Dermis microvascular lymphatic vessel endothelial cell (primary cell): Measurements from ENCODE around the gene SLC9A3. TPM values are rescaled to one million over a fixed set of nuclear protein-coding genes. Genes with fewer than 3 reads are reported as not detected.
"Not testable (repeated sequence)": the region's sequence is repeated elsewhere in the genome, so short reads cannot be mapped to it uniquely, and the experiment has no call there.

Experiments used
- DNase-seq, 2 donors: peaks; one replicate each; pipeline versions ENCODE4 v3.0.0 to v3.0.0-alpha.2; 2010; ENCODE audit warnings: low read depth in 2 of 2
- total RNA-seq: library from RNA; depleted of rRNA; stranded (reverse); fragments of >200 nt; gene quantifications from 2 replicates; pipeline ENCODE4 v1.2.1, GENCODE V29; 2014

Gene SLC9A3
- total RNA-seq, 1 donor from 2014 or later = 0.51 TPM

DNA sequence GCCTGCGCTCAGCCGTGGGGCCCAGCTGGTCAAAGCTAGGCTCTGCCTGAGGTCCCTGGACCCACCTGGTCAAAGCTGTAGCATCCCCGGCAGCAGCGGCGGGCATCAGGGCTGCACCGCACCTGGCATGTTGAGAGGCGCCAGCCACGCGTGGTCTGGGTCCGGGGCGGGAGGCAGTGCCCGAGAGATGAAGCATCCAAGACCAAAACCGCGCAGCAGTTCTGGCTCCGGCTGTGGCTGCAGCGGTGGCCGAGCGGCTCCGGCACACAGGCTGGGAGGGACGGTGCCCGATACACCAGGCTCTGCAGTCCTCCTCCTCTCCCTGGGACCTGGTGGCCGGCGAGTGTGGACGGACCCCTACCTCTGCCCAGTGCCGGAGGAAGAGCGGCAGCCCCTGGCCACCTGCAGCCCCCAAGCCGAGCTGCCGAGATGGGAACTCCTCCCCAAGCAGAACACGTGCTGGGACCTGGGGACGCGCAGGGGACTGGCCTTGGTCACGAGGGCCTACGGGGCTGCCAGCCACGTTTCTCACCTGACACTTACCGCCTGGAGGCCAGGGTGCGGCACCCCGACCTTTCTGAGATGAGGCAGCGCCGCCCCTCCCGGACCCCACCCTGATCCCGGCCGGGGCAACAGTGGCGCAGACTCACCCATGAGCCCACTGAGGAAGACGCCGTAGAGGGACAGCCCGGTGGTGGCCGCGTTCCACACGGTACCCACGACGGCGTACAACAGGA lies 33.0 kb downstream of the SLC9A3 start:
- no peak for DNase-seq

DNA sequence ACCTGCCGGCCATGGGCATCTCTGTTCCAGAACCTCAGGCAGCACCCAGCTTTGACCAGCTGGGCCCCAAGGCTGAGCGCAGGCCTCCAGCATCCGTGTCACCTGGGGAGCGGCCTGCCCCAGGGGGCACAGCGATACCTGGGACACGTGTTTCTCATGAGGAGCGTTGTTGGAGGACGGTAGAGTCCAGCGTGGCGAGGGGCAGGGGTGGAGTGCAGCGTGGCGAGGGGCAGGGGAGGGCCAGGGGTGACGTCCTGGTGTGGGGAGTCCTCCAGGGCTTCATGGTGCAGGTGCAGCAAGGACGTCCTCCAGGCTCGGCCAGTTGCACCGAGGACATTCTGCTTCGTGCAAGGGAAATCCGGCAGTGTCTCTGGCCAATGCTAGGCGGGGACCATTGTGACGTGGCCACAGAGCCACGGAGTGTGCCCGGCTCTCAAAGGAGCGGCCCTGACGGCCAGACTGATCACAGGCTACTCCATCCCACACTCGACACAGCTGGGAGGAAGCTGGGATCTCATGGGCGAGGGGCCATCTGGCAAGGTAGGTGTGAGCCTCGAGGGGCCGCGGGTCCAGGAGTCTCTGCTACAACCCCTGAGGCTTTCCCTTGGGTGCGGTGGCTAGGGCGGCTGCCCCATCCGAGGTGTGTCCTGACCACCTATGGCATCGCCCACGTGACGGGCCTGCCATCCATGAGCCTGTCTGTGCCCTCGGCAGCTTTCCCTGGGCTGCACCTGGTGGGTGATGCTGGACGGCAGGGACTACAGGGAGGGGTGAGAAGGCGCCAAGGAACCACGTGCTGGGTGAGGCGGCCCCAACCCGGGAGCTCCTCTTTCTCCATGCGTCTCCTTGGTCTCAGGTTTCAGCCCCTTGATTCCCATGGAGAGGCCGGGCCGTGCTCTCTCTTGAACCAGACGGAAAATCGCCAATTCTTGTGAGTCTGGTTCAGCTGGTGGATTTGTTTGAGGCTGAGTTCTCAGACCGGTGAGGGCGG lies 33.8 kb downstream of the SLC9A3 start:
- no peak for DNase-seq

DNA sequence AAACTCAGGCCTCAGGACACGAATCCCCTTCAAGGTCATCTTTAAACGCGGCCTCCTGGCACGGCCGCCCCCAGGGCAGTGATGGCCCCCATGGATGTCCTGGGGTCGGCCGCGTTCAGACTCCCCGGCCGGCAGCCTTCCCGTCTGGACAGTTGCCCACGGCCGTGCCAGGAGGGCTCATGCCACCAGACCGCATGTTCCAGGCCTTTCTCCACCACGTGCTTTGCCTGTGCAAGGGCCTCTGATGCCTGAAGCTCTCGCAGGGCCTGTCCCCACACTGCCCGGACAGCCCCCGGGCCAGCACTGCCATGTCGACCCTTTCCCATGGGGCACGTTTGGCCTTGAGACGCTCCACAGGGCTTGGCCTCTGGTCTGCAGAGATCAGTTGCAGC lies 34.6 kb downstream of the SLC9A3 start:
- DNase-seq = no peak

DNA sequence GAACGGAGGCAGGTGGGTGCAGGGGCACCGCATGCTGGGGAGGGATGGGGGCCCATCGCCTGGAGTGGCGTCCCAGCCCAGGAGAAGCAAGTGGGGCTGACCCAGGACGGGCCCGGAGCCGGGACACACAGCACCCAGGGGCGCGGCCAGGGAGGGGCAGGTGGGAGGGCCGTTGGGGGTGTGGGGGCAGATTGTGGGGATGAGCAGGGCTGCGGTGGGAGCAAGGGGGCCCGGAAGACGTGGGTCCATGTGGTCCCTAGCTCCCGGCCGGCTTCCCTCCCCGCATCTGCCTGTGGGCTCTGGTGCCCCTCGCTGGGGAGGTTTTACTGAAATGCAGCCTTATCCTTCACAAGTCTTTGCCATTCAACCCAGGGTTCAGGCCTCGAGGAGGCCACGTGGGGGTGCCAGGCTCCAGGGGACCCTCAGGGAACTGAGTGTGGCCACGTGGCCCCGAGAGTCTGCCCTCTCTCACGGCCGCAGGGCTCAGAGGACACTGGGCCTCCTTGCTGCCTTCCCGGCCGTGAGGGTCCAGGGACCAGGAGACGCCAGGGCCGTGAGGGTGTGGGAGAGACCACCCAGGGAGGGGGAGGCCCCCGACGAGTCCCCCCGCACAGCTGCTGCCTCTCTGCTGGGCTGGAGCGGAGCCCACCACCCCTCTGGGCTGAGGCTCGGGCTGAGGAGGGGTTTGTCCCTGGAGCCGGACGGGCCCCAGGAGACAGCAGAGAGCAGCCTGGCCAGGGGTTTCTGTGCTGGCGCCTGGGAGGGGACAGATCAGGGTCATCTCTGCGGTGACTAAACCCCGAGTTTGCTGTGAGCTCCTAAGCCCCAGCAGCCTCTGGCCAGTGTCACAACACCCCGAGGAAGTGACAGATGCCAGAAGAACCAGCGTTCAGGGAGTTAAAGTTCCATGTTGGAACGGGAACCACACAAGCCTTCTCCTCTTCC lies 35.2 kb downstream of the SLC9A3 start:
- DNase-seq = no peak

DNA sequence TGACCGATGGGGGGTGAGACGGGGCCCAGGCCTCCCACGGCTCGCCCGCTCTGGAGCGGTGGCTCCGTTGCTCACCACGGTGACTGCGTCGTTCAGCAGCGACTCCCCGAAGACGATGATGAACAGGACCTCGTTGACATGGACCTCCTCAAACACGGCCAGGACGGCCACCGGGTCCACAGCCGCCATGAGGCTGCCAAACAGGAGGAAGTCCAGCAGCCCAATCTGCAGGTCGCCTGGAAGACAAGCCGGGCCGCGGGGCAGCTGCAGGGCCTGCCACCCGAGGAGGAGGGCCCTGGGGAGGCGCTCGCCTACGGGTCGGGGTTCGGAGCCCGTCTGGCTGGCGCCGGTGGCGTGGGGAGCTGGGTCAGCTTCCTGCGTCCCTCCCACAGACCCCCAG lies 36.0 kb downstream of the SLC9A3 start:
- DNase-seq = no peak

DNA sequence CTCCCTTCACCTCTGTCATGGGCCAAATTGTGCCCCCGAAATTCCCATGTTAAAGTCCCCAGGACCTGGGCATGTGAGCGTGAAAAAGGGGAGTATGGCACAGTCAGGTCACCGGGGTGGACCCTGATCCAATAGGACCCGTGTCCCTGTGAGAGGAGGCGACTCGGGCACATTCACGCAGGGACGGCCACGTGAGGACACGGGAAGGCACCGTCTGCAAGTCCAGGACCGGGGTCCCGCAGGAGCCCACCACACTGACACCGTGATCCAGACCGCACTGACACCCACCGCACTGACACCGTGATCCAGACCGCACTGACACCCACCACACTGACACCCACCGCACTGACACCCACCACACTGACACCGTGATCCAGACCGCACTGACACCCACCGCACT lies 37.7 kb downstream of the SLC9A3 start:
- DNase-seq = not testable (repeated sequence)

DNA sequence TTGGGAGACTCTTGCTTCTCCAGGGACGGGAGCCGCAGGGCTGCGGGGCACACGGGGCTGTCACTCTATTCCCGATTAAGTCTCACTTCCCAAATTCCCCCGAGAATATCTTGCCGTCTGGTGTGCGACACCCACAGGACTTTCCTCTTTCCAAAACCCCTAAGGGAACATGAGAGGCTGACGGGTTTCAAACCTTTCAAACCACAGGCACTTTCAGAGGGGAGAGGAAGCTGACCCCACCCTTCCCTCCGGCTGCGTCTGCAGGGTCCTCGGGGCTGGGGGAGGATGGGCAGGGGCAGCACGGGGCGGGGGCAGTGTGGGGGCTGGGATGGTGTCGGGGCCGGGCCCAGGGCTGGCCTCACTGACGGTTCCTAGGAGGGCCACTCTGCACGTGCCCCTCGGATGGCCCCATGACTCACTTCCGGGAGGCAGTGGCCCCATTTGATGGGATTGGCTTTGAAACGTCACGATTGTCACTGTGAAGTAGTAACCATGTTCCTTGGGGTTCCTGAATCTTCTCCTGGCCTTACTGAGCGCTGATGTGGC lies 38.2 kb downstream of the SLC9A3 start:
- no peak for DNase-seq

DNA sequence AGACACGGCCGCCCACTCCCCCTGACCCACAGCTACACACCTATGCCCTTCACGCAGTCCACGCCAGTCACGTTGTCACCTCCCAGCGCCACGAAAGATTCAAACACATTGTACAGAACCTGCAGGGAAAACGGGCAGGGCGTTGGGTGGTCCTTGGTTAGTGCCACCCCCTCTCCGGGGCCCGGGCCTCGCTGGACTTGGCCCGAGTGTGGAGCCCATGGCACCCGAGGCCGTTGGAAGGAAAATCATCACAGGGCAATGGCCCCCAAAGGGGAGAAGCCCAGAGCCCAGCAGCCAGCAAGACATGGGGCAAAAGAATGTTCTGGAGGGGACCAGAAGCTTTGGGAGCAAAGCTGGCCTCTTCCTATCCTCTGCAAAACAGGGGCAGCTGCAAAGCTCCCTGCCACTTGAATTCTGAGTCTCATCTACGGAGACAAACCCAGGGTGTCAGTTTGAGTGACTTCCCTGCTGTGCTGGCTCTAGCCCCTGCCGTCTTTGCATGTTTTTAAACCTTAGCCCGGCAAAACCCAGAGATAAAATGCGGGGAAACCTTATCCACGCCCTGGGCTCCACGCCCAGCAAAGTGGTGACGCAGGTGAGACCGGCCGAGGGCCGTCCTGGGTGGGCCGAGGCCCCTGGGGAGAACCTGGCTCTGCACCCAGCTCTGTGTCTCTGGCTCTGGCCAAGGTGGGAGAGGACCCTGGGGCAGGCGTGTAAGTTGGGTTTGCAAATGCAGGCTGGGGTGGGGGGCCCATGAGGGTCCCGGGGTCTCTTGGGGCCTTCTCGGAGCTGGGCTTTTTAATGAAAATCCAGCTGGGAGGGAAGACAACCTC lies 38.9 kb downstream of the SLC9A3 start:
- no peak for DNase-seq

DNA sequence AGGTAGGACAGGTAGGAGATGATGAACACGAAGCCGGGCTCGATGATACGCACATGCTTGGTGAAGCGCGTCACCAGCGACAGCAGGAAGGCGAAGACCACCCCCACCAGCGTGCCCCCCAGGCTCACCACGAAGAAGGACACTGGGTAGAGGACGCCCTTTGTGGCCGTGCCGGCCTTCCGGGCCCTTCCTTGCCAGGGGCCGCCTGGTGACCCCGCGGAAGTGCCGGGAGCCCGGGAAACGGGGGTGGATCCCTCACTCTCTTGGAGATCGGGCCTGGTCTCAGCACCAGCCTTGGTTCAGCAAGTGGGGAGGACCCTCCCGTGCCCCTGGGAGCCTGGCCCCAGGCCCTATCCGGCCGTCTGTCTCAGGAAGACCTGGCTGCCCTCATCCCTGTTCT lies 39.7 kb downstream of the SLC9A3 start:
- DNase-seq = no peak

DNA sequence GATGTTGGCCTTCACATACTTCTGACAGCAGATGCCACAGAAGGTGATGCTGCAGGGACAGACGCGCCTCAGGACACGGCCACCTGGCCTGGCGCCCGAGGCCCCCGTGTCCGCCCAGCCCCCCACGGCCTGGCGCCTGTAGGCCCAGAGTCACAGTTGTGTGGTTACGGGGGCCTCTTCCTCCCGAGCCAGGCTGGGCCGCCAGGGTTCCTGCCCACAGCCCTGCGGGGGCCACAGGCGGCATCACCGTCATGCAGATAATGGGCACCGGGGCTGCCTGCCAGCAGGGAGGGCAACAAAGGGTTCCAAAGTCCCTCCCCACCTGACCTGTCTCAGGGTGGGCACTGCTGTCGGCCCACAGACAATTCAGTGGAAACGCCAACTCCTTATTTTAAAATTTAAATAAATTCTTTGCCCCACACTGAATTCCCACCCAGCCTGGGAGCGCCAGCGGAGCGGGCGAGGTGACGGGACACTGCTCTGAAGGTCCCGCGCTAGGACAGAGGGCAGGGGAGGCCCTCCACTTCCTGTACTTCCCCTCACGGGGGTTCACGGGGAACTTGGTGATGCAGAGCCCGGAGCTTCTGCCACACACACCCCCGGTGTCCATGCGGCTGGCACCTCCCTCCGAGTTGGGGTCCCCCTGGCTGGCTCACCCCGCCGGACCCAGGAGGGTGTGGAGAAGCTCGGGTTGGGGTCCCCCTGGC lies 40.7 kb downstream of the SLC9A3 start:
- no peak for DNase-seq

DNA sequence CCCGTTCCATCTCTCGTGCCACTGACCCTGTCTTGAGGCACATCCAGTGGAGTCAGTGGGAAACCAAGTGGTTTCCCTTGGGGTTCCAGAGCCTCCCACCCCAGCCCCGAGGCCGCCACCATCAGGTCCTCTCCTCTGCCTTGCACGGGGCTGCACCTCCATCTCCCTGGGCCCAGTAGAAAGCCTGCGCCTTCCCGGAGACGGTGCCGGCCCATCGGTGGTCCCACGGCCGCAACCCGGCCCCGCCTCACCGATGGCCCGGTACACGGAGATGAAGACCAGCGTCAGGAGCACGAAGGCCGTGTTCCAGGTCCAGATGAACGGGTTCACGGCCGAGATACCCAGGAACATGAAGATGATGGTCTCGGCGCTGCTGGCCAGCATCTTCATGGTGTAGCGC lies 41.2 kb downstream of the SLC9A3 start:
- DNase-seq = no peak

DNA sequence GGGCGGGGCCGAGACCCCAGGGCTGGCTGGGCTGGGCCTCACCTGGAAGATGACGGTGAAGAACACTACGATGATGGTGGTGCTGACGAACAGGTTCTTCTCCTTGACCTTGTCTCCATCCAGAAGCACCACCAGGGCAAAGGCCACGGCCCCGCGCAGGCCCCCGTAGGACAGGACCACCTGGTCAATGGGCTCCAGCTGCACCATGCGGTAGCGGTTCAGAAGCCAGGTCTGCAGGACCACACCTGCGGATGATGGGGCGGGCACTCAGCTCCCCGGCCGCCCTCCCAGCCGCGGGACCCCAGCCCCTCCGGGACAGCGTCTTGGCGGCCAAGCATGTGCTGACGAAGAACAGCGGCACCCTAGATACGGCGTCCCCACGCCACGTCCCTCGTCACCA lies 41.7 kb downstream of the SLC9A3 start:
- DNase-seq = no peak

DNA sequence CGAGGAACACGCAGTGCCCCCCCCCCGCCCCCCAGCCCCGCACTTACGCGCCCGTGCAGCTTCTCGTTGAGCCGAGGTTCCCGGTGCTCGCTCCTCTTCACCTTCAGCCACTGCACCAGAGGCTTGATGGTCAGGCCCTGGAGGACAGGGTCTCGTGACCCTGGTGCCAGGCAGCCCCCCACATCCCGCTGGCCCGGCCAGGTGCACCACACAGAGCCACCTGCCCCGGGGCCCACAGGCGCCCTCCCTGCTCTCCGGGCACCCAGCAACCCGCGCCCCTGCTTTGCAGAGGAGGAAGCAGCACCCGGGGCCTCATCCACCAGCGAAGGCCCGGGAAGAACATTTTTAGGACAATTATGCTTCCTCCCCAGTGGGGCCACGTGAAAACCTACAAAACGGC lies 42.2 kb downstream of the SLC9A3 start:
- no peak for DNase-seq

DNA sequence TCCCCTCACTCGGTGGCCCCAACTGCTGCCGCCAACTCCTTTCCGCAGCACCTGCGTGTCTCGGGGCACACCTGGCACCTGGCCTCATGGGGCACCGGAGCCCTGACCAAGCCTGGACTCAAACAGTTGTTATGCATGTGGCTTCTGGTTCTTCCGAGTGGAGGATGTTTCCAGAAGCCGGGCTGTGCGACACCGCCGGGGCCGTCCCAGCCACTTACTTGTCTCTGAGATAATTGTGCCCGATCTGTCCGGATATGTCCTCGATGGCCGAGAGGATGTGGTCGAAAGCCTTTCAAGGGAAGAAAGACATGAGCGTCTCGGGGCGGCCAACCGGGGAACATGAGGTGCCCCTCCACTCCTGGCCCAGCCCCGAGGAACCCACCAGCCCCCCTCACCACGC lies 42.9 kb downstream of the SLC9A3 start:
- no peak for DNase-seq

DNA sequence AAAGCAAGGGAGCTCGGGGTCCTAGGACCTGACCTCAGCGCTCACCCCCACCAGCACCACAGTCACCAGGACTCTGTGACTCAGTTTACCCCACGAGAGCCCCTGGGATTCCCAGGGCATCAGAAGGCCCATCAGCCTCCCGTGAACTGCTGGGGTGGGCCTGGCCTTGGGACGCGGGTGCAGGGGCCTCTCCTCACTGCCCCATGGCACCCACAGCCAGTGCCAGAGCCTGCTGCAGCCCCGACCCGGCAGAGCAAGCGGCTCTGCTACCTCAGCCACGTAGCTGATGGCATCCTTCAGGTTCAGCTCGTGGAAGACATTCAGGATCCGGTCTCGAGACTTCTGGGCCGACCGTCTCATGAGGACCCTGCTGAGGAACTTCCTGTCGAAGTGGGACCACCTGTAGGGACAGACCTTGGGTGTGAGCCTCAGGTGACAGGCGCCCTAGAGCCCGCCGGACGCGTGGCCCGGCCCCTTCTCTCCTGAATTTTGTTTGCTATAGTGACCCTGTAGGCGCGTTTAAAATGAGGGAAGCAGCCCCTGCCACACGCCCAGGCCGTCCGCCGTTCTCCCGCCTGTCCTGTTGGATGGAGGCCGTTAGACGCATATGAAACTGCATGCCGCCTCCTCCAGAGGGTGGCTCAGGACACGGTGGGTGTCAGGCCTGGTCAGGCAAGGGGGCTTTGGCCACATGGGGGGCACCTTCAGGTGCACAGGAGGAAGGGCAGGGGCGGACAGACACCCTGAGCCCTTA lies 44.5 kb downstream of the SLC9A3 start:
- no peak for DNase-seq

DNA sequence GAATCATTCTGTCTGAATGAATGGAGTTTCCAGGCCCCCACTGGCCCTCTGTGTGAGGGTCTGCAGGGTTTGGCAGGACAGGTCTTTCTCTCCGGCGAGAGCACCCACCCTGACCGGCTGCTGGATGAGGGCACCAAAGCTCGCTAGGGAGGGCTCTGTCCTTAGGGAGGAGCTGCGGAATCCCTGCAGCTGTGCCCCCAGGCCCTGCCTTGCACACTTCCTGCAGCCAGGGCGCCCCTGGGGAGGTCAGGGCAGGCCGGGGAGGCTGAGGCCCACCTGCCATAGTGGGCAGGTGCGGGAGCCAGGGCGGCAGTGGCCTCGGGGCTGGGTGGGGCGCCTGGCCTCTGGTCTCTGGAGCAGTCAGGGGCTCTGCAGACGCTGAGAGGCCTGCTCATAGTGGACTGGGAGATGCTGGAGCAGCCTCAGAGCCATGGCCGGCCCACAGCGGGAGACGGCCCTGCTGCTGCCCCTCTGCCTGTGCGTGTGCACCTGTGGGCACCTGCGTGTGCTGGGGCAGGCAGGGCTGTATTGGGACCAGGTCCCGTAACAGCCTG lies 45.2 kb downstream of the SLC9A3 start:
- no peak for DNase-seq

DNA sequence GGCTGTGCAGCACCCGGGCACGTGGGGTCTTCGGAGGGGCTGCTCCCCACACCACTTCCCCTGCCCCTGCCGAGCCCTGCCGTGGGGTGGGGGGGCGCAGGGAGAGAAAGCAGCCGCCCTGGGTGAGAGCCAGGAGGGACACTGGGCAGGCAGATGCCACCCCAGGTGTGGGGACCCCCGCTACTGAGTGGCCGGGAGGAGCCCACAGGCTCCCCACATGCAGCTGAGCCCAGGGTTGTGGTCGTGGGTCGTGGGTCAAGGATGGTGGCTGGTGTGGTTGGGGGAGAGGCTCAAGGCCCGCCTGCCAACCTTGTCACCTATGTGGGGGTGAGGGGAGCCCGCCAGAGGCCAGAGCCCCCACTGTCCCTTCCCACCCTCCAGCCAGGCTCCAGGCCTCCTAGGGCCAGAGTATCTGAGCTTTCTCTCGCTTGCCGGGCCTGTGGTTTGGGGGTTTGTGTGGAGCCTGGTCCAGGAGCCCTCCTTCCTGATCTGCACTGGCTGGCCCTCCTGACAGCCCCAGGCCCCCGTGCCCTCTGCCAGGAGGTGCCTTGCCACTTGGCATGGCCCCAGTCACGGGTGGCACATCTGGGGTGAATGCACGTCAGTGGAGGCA lies 45.8 kb downstream of the SLC9A3 start:
- DNase-seq = no peak

DNA sequence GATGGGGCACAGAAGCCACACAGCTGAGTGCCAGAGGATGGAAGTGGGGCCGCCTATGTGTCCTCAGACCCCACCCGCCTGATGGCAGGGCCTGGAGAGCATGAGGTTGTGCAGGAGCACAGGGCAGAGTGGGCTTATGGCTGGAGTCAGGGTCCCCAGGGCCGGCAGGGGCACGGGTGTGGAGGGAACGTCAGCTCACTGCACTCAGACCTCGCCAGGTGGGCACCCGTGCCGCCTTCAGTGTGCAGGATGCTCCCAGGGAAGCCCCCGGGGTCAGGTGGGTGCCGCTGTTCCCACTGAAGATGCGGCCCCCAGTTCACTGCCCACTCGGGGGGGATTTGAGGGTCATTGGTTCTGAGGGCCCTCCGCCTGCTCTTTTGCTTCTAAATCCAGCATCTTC lies 46.4 kb downstream of the SLC9A3 start:
- DNase-seq = no peak
